Left ventricle myocardium inferior (tissue), 1 donor: Measurements from ENCODE around the gene EID2B. TPM values are rescaled to one million over a fixed set of nuclear protein-coding genes. Genes with fewer than 3 reads are reported as not detected.

Source experiments
- DNase-seq: peaks from one replicate; pipeline ENCODE4 v3.0.0-alpha.2; 2020
- H3K27ac ChIP-seq: fragments of 200-600 bp; replicated peaks from 2 replicates; pipeline ENCODE4 v1.8.0; 2021
- H3K27me3 ChIP-seq: fragments of 200-600 bp; 2 replicates; pipeline ENCODE4 v1.8.0; 2021; ENCODE audit warnings: low read depth
- H3K36me3 ChIP-seq: fragments of 200-600 bp; 2 replicates; pipeline ENCODE4 v1.8.0; 2021
- H3K4me1 ChIP-seq: fragments of 200-600 bp; 2 replicates; pipeline ENCODE4 v1.8.0; 2021
- H3K4me3 ChIP-seq: fragments of 200-600 bp; 2 replicates; pipeline ENCODE4 v1.8.0; 2021; ENCODE audit warnings: mild to moderate bottlenecking, moderate library complexity
- H3K9me3 ChIP-seq: fragments of 200-600 bp; replicated peaks from 2 replicates; pipeline ENCODE4 v1.8.0; 2021
- intact Hi-C: fragments of 100-400 bp; cut with micrococcal nuclease; formaldehyde crosslinking; loops from one replicate; pipeline ENCODE4 v1.11.0; 2022
- long read RNA-seq: library from polyadenylated mRNA; unstranded; transcript quantifications from one replicate; pipeline ENCODE4 v2.0.0, GENCODE V29; 2021
- total RNA-seq: library from RNA; stranded (reverse); fragmentation: NEBNext Ultra II Directional; extraction: Animal tissue kit (Norgen Biotek cat#: 25700); gene quantifications from one replicate; pipeline ENCODE4 v1.2.1, GENCODE V29; 2021
- TF ChIP-seq, protein P1 (sequence below): fragments of 200-600 bp; IDR thresholded peaks from 2 replicates; pipeline ENCODE4 v1.8.0; 2021; ENCODE audit warnings: antibody characterized with exemption, mild to moderate bottlenecking, borderline replicate concordance
- donor health status: DM: no; HTN: yes; CAD: no; lungs with severe emphysema.

The EID2B gene, protein sequence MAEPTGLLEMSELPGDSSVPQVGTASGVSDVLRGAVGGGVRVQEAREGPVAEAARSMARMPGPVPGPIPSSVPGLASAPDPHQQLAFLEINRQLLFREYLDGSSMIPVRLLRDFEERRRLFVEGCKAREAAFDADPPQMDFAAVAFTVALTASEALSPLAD
- total RNA-seq, result 2.1 TPM
- long read RNA-seq, result 0 reads

DNA sequence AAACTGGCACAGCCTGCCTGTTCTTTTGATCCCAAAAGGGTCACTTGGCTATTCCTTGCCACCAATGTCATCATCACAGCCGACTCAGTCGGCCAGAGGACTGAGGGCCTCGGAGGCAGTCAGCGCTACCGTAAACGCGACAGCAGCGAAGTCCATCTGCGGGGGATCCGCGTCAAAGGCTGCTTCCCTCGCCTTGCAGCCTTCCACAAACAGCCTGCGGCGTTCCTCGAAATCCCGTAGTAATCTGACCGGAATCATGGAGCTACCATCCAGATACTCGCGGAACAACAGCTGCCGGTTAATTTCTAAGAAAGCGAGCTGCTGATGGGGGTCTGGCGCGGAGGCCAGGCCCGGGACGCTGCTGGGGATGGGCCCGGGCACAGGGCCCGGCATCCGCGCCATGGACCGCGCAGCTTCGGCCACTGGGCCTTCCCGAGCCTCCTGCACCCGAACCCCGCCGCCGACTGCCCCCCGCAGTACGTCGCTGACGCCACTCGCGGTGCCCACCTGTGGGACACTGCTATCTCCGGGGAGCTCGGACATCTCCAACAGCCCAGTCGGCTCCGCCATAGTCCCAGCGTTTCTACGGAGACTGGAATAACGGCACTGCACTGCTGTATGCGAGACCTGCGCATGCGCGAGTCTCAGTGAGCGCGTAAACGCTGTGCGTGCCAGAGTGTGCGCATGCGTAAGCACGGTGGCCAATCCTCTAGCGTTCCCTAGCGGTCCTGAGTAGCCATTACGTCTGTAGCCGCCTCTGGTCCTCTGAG is at the start of gene EID2B:
EID2B (minus strand) TSS at position 620 of the 770 bp plus-strand sequence; CDS start at position 570, 50 bp downstream.
- Histone ChIP-seq H3K27me3 (no peaks in the 10 kb centered on the region), H3K4me1 (peaks cover 31% of the 10 kb centered on the region), H3K9me3 (no peaks in the 10 kb centered on the region), H3K27ac (peak within 1 kb of the TSS; percentile 89), H3K4me3 (peak within 1 kb of the TSS; percentile 97), H3K36me3 (peaks cover 4% of the 10 kb centered on the region)
- TF ChIP-seq, protein P1, sequence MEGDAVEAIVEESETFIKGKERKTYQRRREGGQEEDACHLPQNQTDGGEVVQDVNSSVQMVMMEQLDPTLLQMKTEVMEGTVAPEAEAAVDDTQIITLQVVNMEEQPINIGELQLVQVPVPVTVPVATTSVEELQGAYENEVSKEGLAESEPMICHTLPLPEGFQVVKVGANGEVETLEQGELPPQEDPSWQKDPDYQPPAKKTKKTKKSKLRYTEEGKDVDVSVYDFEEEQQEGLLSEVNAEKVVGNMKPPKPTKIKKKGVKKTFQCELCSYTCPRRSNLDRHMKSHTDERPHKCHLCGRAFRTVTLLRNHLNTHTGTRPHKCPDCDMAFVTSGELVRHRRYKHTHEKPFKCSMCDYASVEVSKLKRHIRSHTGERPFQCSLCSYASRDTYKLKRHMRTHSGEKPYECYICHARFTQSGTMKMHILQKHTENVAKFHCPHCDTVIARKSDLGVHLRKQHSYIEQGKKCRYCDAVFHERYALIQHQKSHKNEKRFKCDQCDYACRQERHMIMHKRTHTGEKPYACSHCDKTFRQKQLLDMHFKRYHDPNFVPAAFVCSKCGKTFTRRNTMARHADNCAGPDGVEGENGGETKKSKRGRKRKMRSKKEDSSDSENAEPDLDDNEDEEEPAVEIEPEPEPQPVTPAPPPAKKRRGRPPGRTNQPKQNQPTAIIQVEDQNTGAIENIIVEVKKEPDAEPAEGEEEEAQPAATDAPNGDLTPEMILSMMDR, result peak; percentile 98
- intact Hi-C loops, result no loop called here
- peak; percentile 94 for DNase-seq

DNA sequence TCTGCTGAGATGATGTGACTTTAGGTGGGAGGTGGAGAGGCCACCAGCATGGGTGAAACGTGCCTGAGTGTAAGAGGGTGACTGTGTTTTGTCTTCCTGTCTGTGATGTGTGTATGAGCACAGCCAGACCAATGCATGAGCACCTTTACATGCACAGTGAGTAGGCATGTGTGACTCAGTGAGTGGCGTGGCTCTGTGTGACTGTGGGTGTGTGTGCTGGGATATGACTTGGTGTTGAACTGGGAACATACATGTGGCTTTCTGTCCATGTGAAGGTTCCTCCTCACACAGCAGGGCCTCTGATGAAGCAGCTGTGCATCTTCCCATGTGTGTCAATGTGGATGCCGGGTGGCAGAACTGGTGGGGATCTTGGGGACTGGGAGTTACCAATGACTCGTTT is 49.8 kb upstream of the EID2B start:
- Histone ChIP-seq H3K9me3 (peaks cover 11% of the 10 kb centered on the region), H3K4me3 (no peak overlapping the region), H3K27ac (no peak overlapping the region), H3K4me1 (no peaks in the 10 kb centered on the region), H3K36me3 (no peaks in the 10 kb centered on the region), H3K27me3 (peaks cover 74% of the 10 kb centered on the region)
- intact Hi-C loops, result no loop called here
- TF ChIP-seq, protein P1, result no peak
- DNase-seq, result no peak

DNA sequence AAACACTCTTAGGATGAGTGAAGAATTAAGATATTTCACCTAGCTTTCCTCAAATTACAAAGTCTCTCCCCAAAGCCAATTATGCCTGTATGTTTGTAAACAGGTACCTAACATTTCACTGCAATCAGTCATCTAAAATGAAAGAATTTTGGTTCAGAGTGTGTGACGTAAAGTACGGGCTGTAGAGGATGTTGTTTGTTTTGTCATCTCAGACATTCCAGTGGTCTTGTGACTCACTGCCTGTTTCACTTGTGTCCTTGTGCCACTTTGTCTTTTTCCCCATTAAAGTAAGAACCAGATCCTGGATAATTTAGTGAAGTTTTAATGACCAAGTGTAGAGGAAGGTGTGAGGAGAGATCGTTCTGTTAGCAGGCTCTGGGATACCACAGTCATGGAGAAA is 36.0 kb upstream of the EID2B start:
- TF ChIP-seq, protein P1, result no peak
- Histone ChIP-seq H3K9me3 (peaks cover 16% of the 10 kb centered on the region), H3K27me3 (peaks cover 63% of the 10 kb centered on the region), H3K27ac (no peak overlapping the region), H3K36me3 (no peaks in the 10 kb centered on the region), H3K4me3 (no peak overlapping the region), H3K4me1 (no peaks in the 10 kb centered on the region)
- no peak for DNase-seq
- intact Hi-C loops, result no loop called here

DNA sequence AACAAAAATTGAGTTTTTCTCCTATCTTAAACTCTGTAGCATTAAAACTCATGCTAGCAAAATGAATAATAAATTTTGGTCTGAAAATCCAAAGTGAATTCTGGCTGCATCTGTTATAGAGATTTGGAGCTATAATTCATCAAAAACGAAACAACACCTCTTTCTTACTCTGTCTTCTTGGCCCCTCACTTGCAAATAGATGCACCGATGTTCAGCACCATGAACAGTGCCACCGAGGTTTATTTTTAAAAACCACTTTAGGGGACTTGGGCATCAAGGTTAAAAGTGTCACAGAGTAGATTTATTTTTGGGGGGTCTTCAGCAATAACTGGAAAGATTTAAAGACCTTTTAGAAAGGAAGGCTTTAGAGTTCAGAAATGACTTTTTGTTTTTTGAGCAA is 33.4 kb upstream of the EID2B start:
- Histone ChIP-seq H3K4me3 (no peak overlapping the region), H3K4me1 (no peaks in the 10 kb centered on the region), H3K36me3 (no peaks in the 10 kb centered on the region), H3K9me3 (no peaks in the 10 kb centered on the region), H3K27me3 (peaks cover 55% of the 10 kb centered on the region), H3K27ac (no peak overlapping the region)
- TF ChIP-seq, protein P1, result no peak
- intact Hi-C loops, result no loop called here
- DNase-seq, result no peak

DNA sequence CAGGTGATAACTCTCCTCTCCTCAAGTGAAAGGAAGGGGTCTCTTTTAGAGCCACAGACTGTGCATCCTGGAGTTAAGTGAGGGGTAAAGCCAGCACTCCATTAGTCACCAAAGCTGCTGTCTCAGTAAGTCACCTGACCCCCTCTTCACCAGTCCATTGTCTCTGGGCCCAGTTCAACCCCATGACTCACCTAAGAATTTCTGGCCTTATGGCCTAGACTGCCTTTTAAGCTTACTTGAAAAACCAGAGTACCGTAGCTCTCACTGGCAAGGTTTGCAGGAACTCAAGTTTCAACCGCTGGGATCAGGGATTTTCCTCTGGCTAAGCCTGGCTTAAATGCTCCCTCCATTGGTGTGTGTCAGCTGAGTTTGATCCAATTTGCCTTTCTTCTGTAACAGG is 30.8 kb upstream of the EID2B start:
- no peaks in the 10 kb centered on the region for H3K9me3 ChIP-seq
- H3K4me1 ChIP-seq, result no peaks in the 10 kb centered on the region
- peaks cover 32% of the 10 kb centered on the region for H3K27me3 ChIP-seq
- H3K4me3 ChIP-seq, result no peak overlapping the region
- TF ChIP-seq, protein P1, result no peak
- H3K36me3 ChIP-seq, result no peaks in the 10 kb centered on the region
- intact Hi-C loops, result no loop called here
- no peak for DNase-seq
- no peak overlapping the region for H3K27ac ChIP-seq
